ENCODE results near the gene DOCK2. TPM values are rescaled to one million over a fixed set of nuclear protein-coding genes. Genes with fewer than 3 reads are reported as not detected.

Gene DOCK2
- total and polyA plus RNA-seq, 2 donors (not counting 3 experiments of a cell fraction or from before 2014, with no cell fraction given): 0.62 to 4.8 TPM

- H3K9me3 ChIP-seq (replicated peaks; ENCODE audit: control insufficient read depth, insufficient read depth, low read length): no peaks in the 10 kb centered on the region
- dilution Hi-C loops (cut with MboI; ENCODE audit: extremely low pct_ligation_motif_present, low sequenced_read_pairs) (no loop called here), intact Hi-C loops (cut with micrococcal nuclease) (no loop called here)
- POLR2A ChIA-PET: no interaction called here
- CTCF ChIA-PET: interaction anchor here (1.2 to 2.8 kb wide), 2 partner anchors 23 to 143 kb away, joined by 3 to 17 read pairs; partner anchors contain the start of gene INSYN2B
- H3K9me1 ChIP-seq (replicated peaks; ENCODE audit: control insufficient read depth, extremely low read depth, insufficient read depth, low read length): no peaks in the 10 kb centered on the region
- H3K36me3 ChIP-seq (ENCODE audit: control insufficient read depth in 2 of 2, extremely low read depth in 1 of 2, insufficient read depth in 2 of 2, low read length in 2 of 2): no peaks in the 10 kb centered on the region
- H3K4me3 ChIP-seq (replicated peaks in 1 of 3; ENCODE audit: insufficient read depth in 1 of 3, low read depth in 1 of 3, low read length in 3 of 3): no peak overlapping the region
- no TSS peak for BruUV-seq (replicated peaks)
- H3K9ac ChIP-seq (replicated peaks; ENCODE audit: extremely low read depth, insufficient read depth, low read length): no peak overlapping the region
- H2AFZ ChIP-seq (ENCODE audit: low read depth, low read length): no peak overlapping the region
- no peaks in the 10 kb centered on the region for H3K4me1 ChIP-seq (ENCODE audit: control insufficient read depth, extremely low read depth, insufficient read depth, low read length)
- no peak for DNase-seq (ENCODE audit: low read depth, low spot score)
- H4K20me1 ChIP-seq (replicated peaks; ENCODE audit: control insufficient read depth, extremely low read depth, insufficient read depth, low read length): no peaks in the 10 kb centered on the region
- no peaks in the 10 kb centered on the region for H3K79me2 ChIP-seq (ENCODE audit: control insufficient read depth, insufficient read depth, low read length)
- no peak overlapping the region for H3K4me2 ChIP-seq (ENCODE audit: insufficient read depth, low read length)
- H3K27me3 ChIP-seq (ENCODE audit: control insufficient read depth in 2 of 2, insufficient read depth in 2 of 2, low read length in 2 of 2): peaks cover 0 to 1% of the 10 kb centered on the region in 2 experiments
- no peak overlapping the region for H3K27ac ChIP-seq (ENCODE audit: insufficient read depth, low read depth, low read length)
- no peak for FAIRE-seq
- TF ChIP-seq CTCF (IDR thresholded peaks at IDR 0.05; ENCODE audit: extremely low read depth in 1 of 2, insufficient read depth in 1 of 2, low read depth in 1 of 2, low read length in 2 of 2) (no peak), FOS (IDR thresholded peaks at IDR 0.05; ENCODE audit: borderline replicate concordance, insufficient read depth, low read length) (no peak), POLR2AphosphoS5 (IDR thresholded peaks at IDR 0.05; ENCODE audit: insufficient read depth, low read depth, low read length) (no peak), MAX (IDR thresholded peaks at IDR 0.05; ENCODE audit: insufficient read depth, insufficient read length) (no peak), JUN (IDR thresholded peaks at IDR 0.05; ENCODE audit: borderline replicate concordance, insufficient read depth, insufficient read length, low read depth) (no peak), MYC (IDR thresholded peaks at IDR 0.05; ENCODE audit: low read depth, low read length) (no peak), POLR2A (IDR thresholded peaks at IDR 0.05; ENCODE audit: low read depth, low read length) (no peak), EZH2 (IDR thresholded peaks at IDR 0.05; ENCODE audit: borderline replicate concordance, low read depth, low read length, severe bottlenecking) (no peak), GATA2 (IDR thresholded peaks at IDR 0.05; ENCODE audit: insufficient read depth, insufficient read length, low read depth, low read length) (no peak)
Measured at GRCh38 chr5:169836835-169837536, 199.9 kb downstream of the DOCK2 start.
